Common myeloid progenitor, CD34-positive (primary cell): Measurements from ENCODE around the gene NUTF2.
A peak's percentile ranks its signal among the peaks of the same experiment; 100 is the strongest.

Experiments
- CTCF ChIA-PET: fragments of 350-600 bp; sonication (Branson Sonifier 250); formaldehyde crosslinking; loops from one replicate; lab custom pipeline; 2021; ENCODE audit warnings: antibody characterized with exemption; lab: Charles Lee
- POLR2A ChIA-PET: fragments of 350-600 bp; sonication (Branson Sonifier 250); formaldehyde crosslinking; loops from one replicate; lab custom pipeline; 2021; ENCODE audit warnings: antibody characterized with exemption; lab: Charles Lee
- DNase-seq, 3 donors: peaks; one replicate each; pipeline versions ENCODE4 v3.0.0 to v3.0.0-alpha.2; 2013
- H3K27ac ChIP-seq, 2 experiments: 1 replicate in 1 of 2; 2 replicates in 1 of 2; pipeline ENCODE4 v1.7.0; 2013; ENCODE audit warnings: inconsistent platforms in 2 of 2, low read length in 2 of 2, mild to moderate bottlenecking in 2 of 2, low read depth in 1 of 2, moderate library complexity in 1 of 2; ENCODE audit not compliant: severe bottlenecking in 2 of 2, insufficient read depth in 1 of 2, poor library complexity in 1 of 2
- H3K27me3 ChIP-seq, 5 experiments: replicated peaks in 2 of 5; 1 replicate in 3 of 5; 2 replicates in 2 of 5; pipeline versions ENCODE4 v1.6.1 to v1.7.0; 2013; ENCODE audit warnings: low read length in 4 of 5, mild to moderate bottlenecking in 2 of 5, moderate library complexity in 2 of 5, inconsistent platforms in 1 of 5; ENCODE audit not compliant: insufficient read depth in 5 of 5, control insufficient read depth in 4 of 5
- H3K36me3 ChIP-seq, 4 experiments: 1 replicate in 2 of 4; 2 replicates in 2 of 4; pipeline versions ENCODE4 v1.6.1 to v1.7.0; 2013; ENCODE audit warnings: low read length in 3 of 4, control low read depth in 1 of 4, mild to moderate bottlenecking in 1 of 4; ENCODE audit not compliant: control insufficient read depth in 4 of 4, insufficient read depth in 4 of 4
- H3K4me1 ChIP-seq, 4 experiments: 1 replicate in 3 of 4; 2 replicates in 1 of 4; pipeline versions ENCODE4 v1.6.1 to v1.7.1; 2013; ENCODE audit warnings: low read length in 3 of 4, mild to moderate bottlenecking in 3 of 4, control low read depth in 1 of 4, inconsistent platforms in 1 of 4, moderate library complexity in 1 of 4; ENCODE audit not compliant: control insufficient read depth in 4 of 4, insufficient read depth in 4 of 4; ENCODE audit errors: control extremely low read depth in 1 of 4
- H3K4me3 ChIP-seq, 7 experiments: 1 replicate in 4 of 7; 2 replicates in 3 of 7; pipeline versions ENCODE4 v1.5.1 to v1.7.0; 2013; ENCODE audit warnings: mild to moderate bottlenecking in 7 of 7, low read length in 6 of 7, moderate library complexity in 6 of 7, inconsistent platforms in 2 of 7, low read depth in 2 of 7, control low read depth in 1 of 7; ENCODE audit not compliant: insufficient read depth in 4 of 7, control insufficient read depth in 1 of 7; ENCODE audit errors: extremely low read depth in 1 of 7
- H3K9me3 ChIP-seq, 5 experiments: 1 replicate in 4 of 5; 2 replicates in 1 of 5; pipeline versions ENCODE4 v1.6.1 to v1.7.1; 2013; ENCODE audit warnings: low read length in 4 of 5, mild to moderate bottlenecking in 2 of 5, inconsistent platforms in 1 of 5, low read depth in 1 of 5, moderate library complexity in 1 of 5; ENCODE audit not compliant: control insufficient read depth in 4 of 5, insufficient read depth in 2 of 5; ENCODE audit errors: control extremely low read depth in 1 of 5
- WGBS: methylation state at CpG from one replicate; pipeline ENCODE4 v1.1.5; 2013; ENCODE audit not compliant: insufficient coverage; 5-methylcytosine and 5-hydroxymethylcytosine counted together

Gene NUTF2

DNA sequence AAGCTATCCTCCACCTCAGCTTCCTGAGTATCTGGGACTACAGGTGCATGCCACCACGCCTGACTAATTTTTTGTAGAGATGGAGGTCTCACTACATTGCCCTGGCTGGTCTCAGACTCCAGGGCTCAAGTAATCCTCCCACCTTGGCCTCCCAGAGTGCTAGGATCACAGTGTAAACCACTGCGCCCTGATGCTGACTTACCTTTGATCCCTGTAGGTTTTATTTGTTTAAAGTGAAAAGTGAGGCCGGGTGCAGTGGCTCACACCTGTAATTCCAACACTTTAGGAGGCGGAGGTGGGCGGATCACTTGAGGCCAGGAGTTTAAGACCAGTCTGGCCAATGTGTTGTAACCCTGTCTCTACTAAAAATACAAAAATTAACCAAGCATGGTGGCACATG lies 55.0 kb downstream of the NUTF2 start:
- WGBS: 95% methylated on average over 5 of the region's 5 CpGs
- no peak for DNase-seq
- H3K27ac ChIP-seq: no peak overlapping the region
- H3K36me3 ChIP-seq: peaks cover 2 to 20% (median 10%) of the 10 kb centered on the region in 4 experiments
- H3K4me3 ChIP-seq: no peak overlapping the region
- ChIA-PET CTCF (interaction anchor here (1.2 to 22.4 kb wide), 3 partner anchors 14 to 30 kb away, joined by 3 to 216 read pairs (median 4); partner anchors contain the start of genes CTRL, NRN1L and PSKH1), POLR2A (no interaction called here)
- H3K9me3 ChIP-seq: no peaks in the 10 kb centered on the region
- peaks cover 0 to 18% (median 6%) of the 10 kb centered on the region in 4 experiments for H3K4me1 ChIP-seq
- H3K27me3 ChIP-seq: no peaks in the 10 kb centered on the region

DNA sequence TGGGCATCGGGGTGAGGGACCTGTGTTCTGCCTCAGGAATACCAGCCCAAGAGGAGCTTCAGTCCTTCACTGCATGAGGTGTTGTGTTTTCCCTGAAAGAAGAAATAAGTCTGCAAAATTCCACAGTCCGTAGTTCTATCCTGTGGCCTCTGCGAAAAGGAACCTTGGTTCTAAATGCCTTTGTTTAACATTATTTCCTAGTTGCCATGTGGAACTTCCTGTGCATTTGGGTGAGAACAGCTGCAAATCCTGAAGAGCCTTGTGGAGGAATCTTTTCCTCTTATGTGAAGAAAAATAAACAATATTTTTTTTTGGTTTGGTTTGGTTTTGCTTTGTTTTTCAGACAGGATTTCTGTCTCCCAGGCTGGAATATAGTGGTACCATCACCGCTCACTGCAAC lies 56.1 kb downstream of the NUTF2 start:
- WGBS: 96% methylated on average over 4 of the region's 4 CpGs
- Histone ChIP-seq H3K36me3 (peaks cover 0 to 20% (median 10%) of the 10 kb centered on the region in 4 experiments), H3K4me1 (peaks cover 0 to 18% (median 6%) of the 10 kb centered on the region in 4 experiments), H3K4me3 (no peak overlapping the region), H3K9me3 (no peaks in the 10 kb centered on the region), H3K27ac (no peak overlapping the region), H3K27me3 (no peaks in the 10 kb centered on the region)
- no peak for DNase-seq
- CTCF ChIA-PET: interaction anchor here (0.9 to 22.4 kb wide), 3 partner anchors 15 to 29 kb away, joined by 3 to 216 read pairs (median 4); partner anchors contain the start of genes CTRL, NRN1L and PSKH1
- POLR2A ChIA-PET: no interaction called here

DNA sequence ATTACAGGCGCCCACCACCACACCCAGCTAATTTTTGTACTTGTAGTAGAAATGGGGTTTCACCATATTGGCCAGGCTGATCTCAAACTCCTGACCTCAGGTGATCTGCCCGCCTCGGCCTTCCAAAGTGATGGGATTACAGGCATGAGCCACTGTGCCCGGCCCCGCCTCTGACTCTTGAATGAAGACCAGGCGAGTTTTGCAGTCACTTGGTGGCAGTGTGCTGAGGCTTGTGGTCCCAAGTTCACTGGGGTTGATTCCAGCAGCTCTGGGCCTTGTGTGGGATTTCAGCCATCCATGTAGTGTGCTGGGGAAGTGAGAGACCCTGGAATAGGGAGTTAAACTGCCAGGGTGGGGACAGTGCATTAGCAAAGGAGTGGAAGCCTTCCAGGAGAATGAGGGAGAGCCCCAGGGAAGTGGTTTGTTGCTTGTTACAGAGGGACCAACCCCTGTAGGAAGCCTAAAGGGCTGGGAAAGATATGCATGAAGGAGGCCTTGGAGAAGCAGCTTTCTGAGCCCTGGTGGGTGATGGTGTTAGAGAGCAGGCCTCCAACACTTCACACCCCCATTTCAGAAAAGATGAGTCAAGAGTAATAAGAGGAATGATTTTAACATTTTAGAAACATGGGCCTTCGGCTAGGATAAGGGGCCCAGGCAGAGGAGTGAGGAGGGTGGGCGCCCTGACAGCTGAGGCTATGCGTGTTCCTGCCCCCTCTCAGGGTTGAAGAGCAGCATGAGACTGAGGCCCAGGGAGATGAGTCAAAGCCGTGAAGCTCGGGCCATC lies 60.9 kb downstream of the NUTF2 start:
- ChIA-PET CTCF (interaction anchor here (0.7 to 22.4 kb wide), 5 partner anchors 9 to 28 kb away, joined by 3 to 216 read pairs (median 4); partner anchors contain the start of genes NRN1L and PSKH1), POLR2A (interaction anchor here (0.9 kb wide), 1 partner anchor 28 kb away, joined by 3 read pairs; no protein-coding TSS in a partner anchor)
- 94% methylated on average over 10 of the region's 11 CpGs for WGBS
- Histone ChIP-seq H3K4me3 (no peak overlapping the region), H3K4me1 (peaks cover 0 to 15% (median 3%) of the 10 kb centered on the region in 4 experiments), H3K9me3 (no peaks in the 10 kb centered on the region), H3K36me3 (peaks cover 4 to 44% (median 31%) of the 10 kb centered on the region in 4 experiments), H3K27ac (no peak overlapping the region), H3K27me3 (no peaks in the 10 kb centered on the region)
- DNase-seq: no peak

DNA sequence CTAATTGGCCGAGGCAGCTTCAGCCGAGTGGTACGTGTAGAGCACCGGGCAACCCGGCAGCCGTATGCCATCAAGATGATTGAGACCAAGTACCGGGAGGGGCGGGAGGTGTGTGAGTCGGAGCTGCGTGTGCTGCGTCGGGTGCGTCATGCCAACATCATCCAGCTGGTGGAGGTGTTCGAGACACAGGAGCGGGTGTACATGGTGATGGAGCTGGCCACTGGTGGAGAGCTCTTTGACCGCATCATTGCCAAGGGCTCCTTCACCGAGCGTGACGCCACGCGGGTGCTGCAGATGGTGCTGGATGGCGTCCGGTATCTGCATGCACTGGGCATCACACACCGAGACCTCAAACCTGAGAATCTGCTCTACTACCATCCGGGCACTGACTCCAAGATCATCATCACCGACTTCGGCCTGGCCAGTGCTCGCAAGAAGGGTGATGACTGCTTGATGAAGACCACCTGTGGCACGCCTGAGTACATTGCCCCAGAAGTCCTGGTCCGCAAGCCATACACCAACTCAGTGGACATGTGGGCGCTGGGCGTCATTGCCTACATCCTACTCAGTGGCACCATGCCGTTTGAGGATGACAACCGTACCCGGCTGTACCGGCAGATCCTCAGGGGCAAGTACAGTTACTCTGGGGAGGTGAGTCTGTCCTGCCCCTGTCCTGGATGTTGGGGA lies 62.5 kb downstream of the NUTF2 start:
- POLR2A ChIA-PET: no interaction called here
- no peaks in the 10 kb centered on the region for H3K9me3 ChIP-seq
- CTCF ChIA-PET: interaction anchor here (0.7 to 22.4 kb wide), 2 partner anchors 10 to 21 kb away, joined by 3 to 216 read pairs; partner anchors contain the start of genes NRN1L and PSKH1
- peak overlapping the region in 1 of 2 experiments; percentile 10 for H3K27ac ChIP-seq
- H3K27me3 ChIP-seq: no peaks in the 10 kb centered on the region
- no peak overlapping the region for H3K4me3 ChIP-seq
- H3K36me3 ChIP-seq: peaks cover 4 to 42% (median 29%) of the 10 kb centered on the region in 4 experiments
- no peak for DNase-seq
- WGBS: 98% methylated on average over 33 of the region's 36 CpGs
- peaks cover 0 to 15% (median 3%) of the 10 kb centered on the region in 4 experiments for H3K4me1 ChIP-seq

DNA sequence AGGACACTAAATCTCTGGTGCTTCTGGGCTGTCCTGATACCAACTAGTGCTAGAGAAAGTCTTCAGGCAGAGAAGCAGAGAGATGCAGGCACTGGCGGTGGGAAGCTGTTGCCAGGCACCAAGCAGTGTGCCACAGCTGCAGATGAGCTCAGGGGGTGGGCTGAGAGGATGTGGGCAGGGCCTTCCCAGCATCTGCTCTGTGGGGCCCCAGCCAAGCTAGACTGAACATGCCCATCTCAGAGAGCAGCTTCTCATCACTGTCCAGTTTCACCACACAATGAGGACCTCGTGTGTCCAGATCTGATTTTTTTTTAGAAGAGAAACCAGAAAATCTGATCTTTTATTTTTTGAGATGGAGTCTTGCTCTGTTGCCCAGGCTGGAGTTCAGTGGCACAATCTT lies 63.4 kb downstream of the NUTF2 start:
- DNase-seq: peak in 2 of 3 donors; percentile 65 to 68
- Histone ChIP-seq H3K4me3 (no peak overlapping the region), H3K27ac (peak overlapping the region in 1 of 2 experiments; percentile 10), H3K9me3 (no peaks in the 10 kb centered on the region), H3K36me3 (peaks cover 4 to 46% (median 31%) of the 10 kb centered on the region in 4 experiments), H3K27me3 (no peaks in the 10 kb centered on the region), H3K4me1 (peaks cover 0 to 15% (median 3%) of the 10 kb centered on the region in 4 experiments)
- CTCF ChIA-PET: interaction anchor here (0.6 to 22.4 kb wide), 9 partner anchors 10 to 130 kb away, joined by 3 to 216 read pairs (median 4); partner anchors contain the start of genes NRN1L, PSKH1 and PSMB10
- POLR2A ChIA-PET: no interaction called here
- WGBS: 66% methylated on average over 2 of the region's 2 CpGs

DNA sequence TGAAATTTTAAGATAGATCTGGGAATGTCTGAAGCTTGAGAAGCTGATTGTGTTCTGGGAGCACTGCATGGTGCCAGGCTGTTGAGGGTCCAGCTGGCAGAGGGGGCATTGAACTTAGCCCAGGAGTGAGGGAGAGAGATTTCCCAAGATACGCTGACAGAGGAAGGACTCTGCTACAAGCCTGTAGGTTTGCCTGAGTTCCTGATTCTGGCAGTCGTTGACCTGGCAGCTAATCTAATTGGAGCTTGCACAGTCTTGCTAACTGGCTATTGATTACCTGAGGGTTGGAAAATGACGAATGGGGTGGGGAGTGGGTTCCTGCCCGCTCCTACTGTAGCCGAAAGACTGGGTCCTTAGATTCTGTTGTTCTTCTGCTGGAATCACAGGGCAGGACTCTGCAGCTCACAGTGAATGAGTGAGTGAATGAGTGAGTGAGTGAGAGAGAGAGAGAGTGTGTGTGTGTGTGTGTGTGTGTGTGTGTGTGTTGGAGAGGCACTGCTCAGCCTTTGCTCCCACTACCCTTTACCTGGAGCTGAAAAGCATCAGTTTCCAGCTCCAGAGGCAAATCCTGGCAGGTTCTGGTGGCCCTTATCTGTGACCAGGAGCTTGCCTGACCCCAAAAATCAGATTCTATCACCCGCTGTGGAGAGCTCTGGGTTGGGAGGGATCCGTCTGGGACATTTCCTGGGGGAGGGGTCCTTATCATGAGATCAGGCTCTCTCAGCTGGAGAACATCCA lies 68.2 kb downstream of the NUTF2 start:
- POLR2A ChIA-PET: no interaction called here

More for the DNA sequence above, 68.2 kb downstream of the NUTF2 start:
- H3K36me3 ChIP-seq: peaks cover 9 to 66% (median 38%) of the 10 kb centered on the region in 4 experiments
- H3K4me1 ChIP-seq: peaks cover 0 to 11% (median 2%) of the 10 kb centered on the region in 4 experiments
- H3K9me3 ChIP-seq: no peaks in the 10 kb centered on the region
- no peak for DNase-seq
- no peak overlapping the region for H3K4me3 ChIP-seq
- WGBS: 95% methylated on average over 4 of the region's 7 CpGs
- H3K27me3 ChIP-seq: no peaks in the 10 kb centered on the region
- no peak overlapping the region for H3K27ac ChIP-seq
- CTCF ChIA-PET: interaction anchor here (0.8 to 22.4 kb wide), 6 partner anchors 10 to 243 kb away, joined by 3 to 216 read pairs (median 8); partner anchors contain the start of genes NRN1L, PSKH1 and PSMB10
